IMR-90 (cell line): ENCODE results near the gene TTC31.

Source experiments
- BHLHE40 ChIP-seq: fragments of 150-350 bp; IDR thresholded peaks from 2 replicates; pipeline ENCODE4 v1.6.1; 2016; ENCODE audit warnings: mild to moderate bottlenecking, low read depth, low read length
- CHD1 ChIP-seq: IDR thresholded peaks from 2 replicates; pipeline ENCODE4 v1.6.1; 2012; ENCODE audit warnings: low read depth, low read length, improper control_type of control experiment
- CTCF ChIP-seq: conservative IDR thresholded peaks from 2 replicates; pipeline ENCODE4 v1.5.1; 2012; ENCODE audit warnings: mild to moderate bottlenecking, low read depth, low read length, improper control_type of control experiment
- ELK1 ChIP-seq: fragments of 150-350 bp; IDR thresholded peaks from 2 replicates; pipeline ENCODE4 v1.6.1; 2016; ENCODE audit warnings: low read depth, mild to moderate bottlenecking, low read length, moderate library complexity, borderline replicate concordance
- MAZ ChIP-seq: IDR thresholded peaks from 2 replicates; pipeline ENCODE4 v1.6.1; 2012; ENCODE audit warnings: low read depth, mild to moderate bottlenecking, low read length, improper control_type of control experiment, moderate library complexity, borderline replicate concordance
- POLR2A ChIP-seq: IDR thresholded peaks from 2 replicates; pipeline ENCODE4 v1.6.1; 2012; ENCODE audit warnings: mild to moderate bottlenecking, low read depth, low read length
- RAD21 ChIP-seq: IDR thresholded peaks from 2 replicates; pipeline ENCODE4 v1.6.1; 2012; ENCODE audit warnings: low read length, improper control_type of control experiment
- RCOR1 ChIP-seq: IDR thresholded peaks from 2 replicates; pipeline ENCODE4 v1.6.1; 2012; ENCODE audit warnings: mild to moderate bottlenecking, low read length, improper control_type of control experiment; ENCODE audit not compliant: insufficient replicate concordance
- USF2 ChIP-seq: fragments of 150-350 bp; IDR thresholded peaks from 2 replicates; pipeline ENCODE4 v1.6.1; 2017; ENCODE audit warnings: mild to moderate bottlenecking, antibody characterized with exemption, low read length, low read depth

GRCh38 chr2:74501335-74502071 is 18.6 kb downstream of the TTC31 start:
- TF ChIP-seq CTCF: no peak
- TF ChIP-seq POLR2A: no peak
- no peak for TF ChIP-seq MAZ
- TF ChIP-seq BHLHE40: no peak
- no peak for TF ChIP-seq USF2
- TF ChIP-seq RAD21: no peak
- TF ChIP-seq ELK1: no peak
- TF ChIP-seq CHD1: no peak
- TF ChIP-seq RCOR1: no peak
